B cell (primary cell): Measurements from ENCODE around the gene MLLT3.
"Not testable (repeated sequence)": the region's sequence is repeated elsewhere in the genome, so short reads cannot be mapped to it uniquely, and the experiment has no call there.

Experiments
- EZH2 ChIP-seq: IDR thresholded peaks from 2 replicates; pipeline ENCODE4 v1.6.1; 2012; ENCODE audit warnings: borderline replicate concordance, low read depth, mild to moderate bottlenecking, moderate library complexity, low read length; ENCODE audit not compliant: insufficient read depth, poor library complexity, severe bottlenecking
- TF ChIP-seq, protein P1 (sequence below): fragments of 200-600 bp; IDR thresholded peaks from one replicate; pipeline ENCODE4 v1.8.0; 2022; ENCODE audit warnings: antibody characterized with exemption, mild to moderate bottlenecking

DNA sequence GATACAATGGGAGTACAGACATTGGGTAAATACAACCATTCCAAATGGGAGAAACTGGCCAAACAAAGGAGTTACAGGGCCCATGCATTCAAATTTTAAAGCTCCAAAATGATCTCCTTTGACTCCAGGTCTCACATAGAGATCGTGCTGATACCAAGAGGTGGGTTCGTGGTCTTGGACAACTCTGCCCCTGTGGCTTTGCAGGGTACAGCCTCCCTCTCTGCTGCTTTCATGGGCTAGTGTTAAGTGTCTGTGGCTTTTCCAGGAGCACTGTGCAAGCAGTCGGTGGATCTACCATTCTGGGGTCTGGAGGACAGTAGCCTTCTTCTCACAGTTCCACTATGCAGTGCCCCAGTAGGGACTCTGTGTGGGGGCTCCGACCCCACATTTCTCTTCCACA, 39.2 kb downstream of the MLLT3 start:
- TF ChIP-seq, protein P1, sequence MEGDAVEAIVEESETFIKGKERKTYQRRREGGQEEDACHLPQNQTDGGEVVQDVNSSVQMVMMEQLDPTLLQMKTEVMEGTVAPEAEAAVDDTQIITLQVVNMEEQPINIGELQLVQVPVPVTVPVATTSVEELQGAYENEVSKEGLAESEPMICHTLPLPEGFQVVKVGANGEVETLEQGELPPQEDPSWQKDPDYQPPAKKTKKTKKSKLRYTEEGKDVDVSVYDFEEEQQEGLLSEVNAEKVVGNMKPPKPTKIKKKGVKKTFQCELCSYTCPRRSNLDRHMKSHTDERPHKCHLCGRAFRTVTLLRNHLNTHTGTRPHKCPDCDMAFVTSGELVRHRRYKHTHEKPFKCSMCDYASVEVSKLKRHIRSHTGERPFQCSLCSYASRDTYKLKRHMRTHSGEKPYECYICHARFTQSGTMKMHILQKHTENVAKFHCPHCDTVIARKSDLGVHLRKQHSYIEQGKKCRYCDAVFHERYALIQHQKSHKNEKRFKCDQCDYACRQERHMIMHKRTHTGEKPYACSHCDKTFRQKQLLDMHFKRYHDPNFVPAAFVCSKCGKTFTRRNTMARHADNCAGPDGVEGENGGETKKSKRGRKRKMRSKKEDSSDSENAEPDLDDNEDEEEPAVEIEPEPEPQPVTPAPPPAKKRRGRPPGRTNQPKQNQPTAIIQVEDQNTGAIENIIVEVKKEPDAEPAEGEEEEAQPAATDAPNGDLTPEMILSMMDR = not testable (repeated sequence)
- not testable (repeated sequence) for TF ChIP-seq EZH2
